NT2/D1 (cell line): ENCODE results near the gene INPP5E.

ENCODE experiments used
- DNase-seq: peaks from one replicate; pipeline ENCODE4 v3.0.0-alpha.2; 2011; ENCODE audit warnings: low read depth, low spot score
- H3K27me3 ChIP-seq: 2 replicates; pipeline ENCODE4 v1.6.0; 2011; ENCODE audit warnings: mild to moderate bottlenecking; ENCODE audit not compliant: insufficient read length, insufficient read depth
- H3K36me3 ChIP-seq: 2 replicates; pipeline ENCODE4 v1.6.1; 2011; ENCODE audit warnings: mild to moderate bottlenecking, low read length, mixed read lengths; ENCODE audit not compliant: insufficient read depth, insufficient read length
- H3K4me1 ChIP-seq: 2 replicates; pipeline ENCODE4 v1.5.1; 2011; ENCODE audit not compliant: insufficient read depth, insufficient read length
- H3K4me3 ChIP-seq: 2 replicates; pipeline ENCODE4 v1.5.1; 2011; ENCODE audit warnings: low read depth; ENCODE audit not compliant: insufficient read length
- H3K9ac ChIP-seq: 2 replicates; pipeline ENCODE4 v1.6.0; 2011; ENCODE audit warnings: low read depth; ENCODE audit not compliant: insufficient read length
- H3K9me3 ChIP-seq: 2 replicates; pipeline ENCODE4 v1.5.1; 2011; ENCODE audit warnings: mild to moderate bottlenecking, low read length; ENCODE audit not compliant: insufficient read depth
- SUZ12 ChIP-seq: IDR thresholded peaks from 2 replicates; pipeline ENCODE4 v1.6.1; 2011; ENCODE audit not compliant: insufficient read length, insufficient read depth; ENCODE audit errors: extremely low read depth
- YY1 ChIP-seq: IDR thresholded peaks from 2 replicates; pipeline ENCODE4 v1.6.1; 2011; ENCODE audit not compliant: insufficient read length, insufficient read depth
- ZNF274 ChIP-seq: IDR thresholded peaks from 2 replicates; pipeline ENCODE4 v1.6.1; 2011; ENCODE audit warnings: mild to moderate bottlenecking, low read depth, low read length

INPP5E gene

DNA sequence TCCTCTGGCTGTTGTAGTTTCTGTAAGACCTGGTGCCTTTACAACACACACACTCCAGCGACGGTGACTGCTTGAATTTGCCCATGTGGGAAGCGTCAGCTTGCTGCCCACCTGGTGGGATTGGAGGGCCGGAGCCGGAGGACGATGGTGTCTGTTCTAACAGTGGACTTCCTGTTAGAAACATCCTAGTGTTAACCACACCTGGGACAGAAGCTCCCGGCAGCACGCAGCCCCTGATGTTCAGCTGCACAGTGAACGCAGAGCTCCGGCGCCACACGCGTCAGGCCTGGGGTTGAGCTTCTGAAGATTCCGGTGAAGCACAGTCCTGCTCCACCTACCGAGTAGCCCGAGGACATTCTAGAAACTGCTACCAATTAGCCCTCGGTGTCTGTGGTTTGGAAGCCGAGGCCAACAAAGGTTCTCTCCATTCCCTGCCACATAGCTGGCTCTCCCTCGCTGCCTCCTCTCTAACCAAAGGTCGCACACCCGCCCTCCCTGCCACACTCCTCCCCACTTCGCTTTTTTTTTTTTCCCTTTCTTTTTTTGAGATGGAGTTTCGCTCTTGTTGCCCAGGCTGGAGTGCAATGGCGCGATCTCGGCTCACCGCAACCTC, 14.8 kb downstream of the INPP5E start:
- no peak overlapping the region for H3K4me3 ChIP-seq
- no peak for DNase-seq
- TF ChIP-seq YY1, result no peak
- TF ChIP-seq ZNF274, result no peak
- TF ChIP-seq SUZ12, result no peak
- no peaks in the 10 kb centered on the region for H3K27me3 ChIP-seq
- no peaks in the 10 kb centered on the region for H3K9me3 ChIP-seq
- peaks cover 2% of the 10 kb centered on the region for H3K4me1 ChIP-seq
- H3K9ac ChIP-seq, result no peak overlapping the region
- peaks cover 87% of the 10 kb centered on the region for H3K36me3 ChIP-seq

DNA sequence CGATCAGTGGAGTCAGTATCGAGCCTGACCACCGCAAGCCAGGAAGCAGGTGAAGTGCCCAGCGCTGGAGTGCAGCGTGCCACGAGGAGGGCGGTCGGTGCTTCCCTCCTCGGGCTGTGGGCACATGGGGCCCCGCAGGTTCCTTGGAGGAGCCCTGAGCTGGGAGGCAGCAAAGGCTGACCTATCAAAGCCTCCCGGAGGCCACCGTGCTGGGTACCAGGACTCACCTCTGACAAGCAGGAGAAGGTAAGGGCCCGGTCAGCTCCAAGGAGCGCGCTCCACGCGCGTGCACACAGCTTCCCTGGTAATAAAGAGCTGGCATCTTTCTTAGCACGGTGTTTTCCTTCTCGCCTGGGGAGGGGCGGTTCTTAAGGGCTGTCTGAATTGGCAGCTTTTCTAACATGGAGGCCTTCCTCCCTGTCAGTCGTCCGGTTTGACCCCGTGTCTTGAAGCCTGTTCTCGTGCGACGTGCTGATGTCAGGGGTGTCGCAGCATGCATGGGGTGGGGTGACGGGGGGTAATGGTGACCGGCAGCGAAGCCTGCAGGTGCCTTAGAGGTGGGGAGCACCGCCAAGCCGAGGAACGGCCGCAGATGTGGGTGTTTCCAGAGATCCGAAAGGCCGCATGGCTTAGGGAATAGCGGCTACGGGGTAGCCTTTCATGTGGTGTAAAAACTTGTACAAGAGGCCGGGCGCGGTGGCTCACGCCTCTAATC, 16.1 kb downstream of the INPP5E start:
- H3K27me3 ChIP-seq, result no peaks in the 10 kb centered on the region
- DNase-seq, result no peak
- H3K9me3 ChIP-seq, result no peaks in the 10 kb centered on the region
- H3K36me3 ChIP-seq, result peaks cover 87% of the 10 kb centered on the region
- no peak overlapping the region for H3K9ac ChIP-seq
- no peaks in the 10 kb centered on the region for H3K4me1 ChIP-seq
- TF ChIP-seq YY1 (no peak), ZNF274 (no peak), SUZ12 (no peak)
- H3K4me3 ChIP-seq, result no peak overlapping the region

DNA sequence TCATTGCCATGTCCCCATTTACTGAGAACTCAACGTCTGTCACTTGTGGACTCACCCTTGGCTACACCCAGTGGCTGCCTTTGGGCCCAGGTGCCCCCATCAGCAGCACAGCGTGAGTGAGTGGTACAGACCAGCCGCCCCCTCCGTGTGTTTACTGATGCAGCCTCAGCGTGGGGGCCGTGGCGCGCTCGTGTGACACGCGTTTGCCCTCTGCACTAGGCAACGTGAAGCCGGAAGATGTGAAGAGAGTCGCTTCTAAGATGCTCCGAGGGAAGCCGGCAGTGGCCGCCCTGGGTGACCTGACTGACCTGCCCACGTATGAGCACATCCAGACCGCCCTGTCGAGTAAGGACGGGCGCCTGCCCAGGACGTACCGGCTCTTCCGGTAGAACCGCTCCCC, 16.8 kb downstream of the INPP5E start:
- H3K9me3 ChIP-seq, result no peaks in the 10 kb centered on the region
- no peak for DNase-seq
- no peaks in the 10 kb centered on the region for H3K4me1 ChIP-seq
- no peaks in the 10 kb centered on the region for H3K27me3 ChIP-seq
- no peak overlapping the region for H3K4me3 ChIP-seq
- H3K36me3 ChIP-seq, result peaks cover 87% of the 10 kb centered on the region
- no peak overlapping the region for H3K9ac ChIP-seq
- TF ChIP-seq ZNF274 (no peak), SUZ12 (no peak), YY1 (no peak)

DNA sequence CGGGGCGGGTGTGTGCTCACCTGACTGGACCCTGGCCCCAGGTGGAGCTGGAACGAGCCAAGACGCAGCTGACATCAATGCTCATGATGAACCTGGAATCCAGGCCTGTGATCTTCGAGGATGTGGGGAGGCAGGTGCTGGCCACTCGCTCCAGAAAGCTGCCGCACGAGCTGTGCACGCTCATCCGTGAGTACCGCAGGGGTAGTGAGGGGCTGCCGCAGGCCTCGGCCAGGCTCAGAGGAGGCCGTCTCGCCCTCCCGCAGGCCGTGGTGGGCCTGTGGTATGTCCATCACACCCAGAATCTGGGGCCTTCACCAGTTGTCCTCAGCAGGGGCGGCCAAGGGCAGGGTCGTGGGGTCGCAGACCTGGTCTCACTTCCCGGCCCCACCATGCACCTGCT, 17.9 kb downstream of the INPP5E start:
- TF ChIP-seq ZNF274 (no peak), YY1 (no peak), SUZ12 (no peak)
- no peaks in the 10 kb centered on the region for H3K4me1 ChIP-seq
- H3K9ac ChIP-seq, result no peak overlapping the region
- no peaks in the 10 kb centered on the region for H3K9me3 ChIP-seq
- no peak overlapping the region for H3K4me3 ChIP-seq
- peaks cover 88% of the 10 kb centered on the region for H3K36me3 ChIP-seq
- H3K27me3 ChIP-seq, result no peaks in the 10 kb centered on the region
- no peak for DNase-seq

DNA sequence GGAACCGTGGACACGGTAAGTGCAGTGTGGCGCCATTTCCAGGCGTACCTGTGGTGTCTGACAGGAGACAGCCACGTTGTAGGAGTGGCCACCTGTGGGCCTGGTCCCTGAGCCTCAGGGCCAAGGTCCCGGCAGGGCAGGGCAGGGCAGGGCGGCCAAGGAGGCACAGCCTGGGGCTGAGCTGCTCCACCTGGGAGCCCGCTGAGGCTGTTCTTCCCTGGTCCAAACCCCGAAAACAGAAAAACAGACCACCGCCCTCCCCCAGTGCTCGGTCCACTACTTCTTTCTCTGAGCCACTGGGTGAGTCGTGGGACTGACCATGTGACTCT, 20.6 kb downstream of the INPP5E start:
- Histone ChIP-seq H3K4me3 (no peak overlapping the region), H3K36me3 (peaks cover 96% of the 10 kb centered on the region), H3K9me3 (no peaks in the 10 kb centered on the region), H3K4me1 (no peaks in the 10 kb centered on the region), H3K9ac (no peak overlapping the region), H3K27me3 (no peaks in the 10 kb centered on the region)
- TF ChIP-seq YY1, result no peak
- TF ChIP-seq SUZ12, result no peak
- no peak for TF ChIP-seq ZNF274
- DNase-seq, result no peak

DNA sequence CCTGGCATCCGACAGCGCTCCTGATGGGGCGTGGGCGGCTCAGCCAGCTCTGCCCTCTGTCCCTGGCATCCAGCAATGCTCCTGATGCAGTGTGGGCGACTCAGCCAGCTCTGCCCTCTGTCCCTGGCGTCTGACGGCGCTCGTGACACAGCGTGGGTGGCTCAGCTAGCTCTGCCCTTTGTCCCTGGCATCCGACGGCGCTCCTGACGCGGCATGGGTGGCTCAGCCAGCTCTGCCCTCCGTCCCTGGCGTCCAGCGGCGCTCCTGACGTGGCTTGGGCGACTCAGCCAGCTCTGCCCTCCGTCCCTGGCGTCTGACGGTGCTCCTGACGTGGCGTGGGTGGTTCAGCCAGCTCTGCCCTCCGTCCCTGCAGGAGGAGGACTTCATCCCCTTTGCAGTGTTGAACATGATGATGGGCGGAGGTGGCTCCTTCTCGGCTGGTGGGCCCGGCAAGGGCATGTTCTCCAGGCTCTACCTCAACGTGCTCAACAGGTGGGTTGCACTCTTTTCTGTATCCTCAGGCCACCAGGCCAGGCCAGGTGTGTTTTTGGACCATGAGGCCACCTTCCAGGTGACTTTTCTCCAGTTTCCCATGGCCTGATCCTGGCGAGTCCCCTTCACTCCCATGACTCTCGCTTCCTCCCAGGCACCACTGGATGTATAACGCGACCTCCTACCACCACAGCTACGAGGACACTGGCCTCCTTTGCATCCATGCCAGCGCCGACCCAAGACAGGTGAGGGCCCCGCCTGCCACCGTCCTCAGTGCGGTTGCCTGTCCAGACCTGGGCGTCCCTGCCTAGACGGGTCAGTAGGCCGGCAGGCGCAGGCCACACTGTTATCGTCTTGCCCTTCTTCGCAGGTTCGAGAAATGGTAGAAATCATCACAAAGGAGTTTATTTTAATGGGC, 21.2 kb downstream of the INPP5E start:
- Histone ChIP-seq H3K9me3 (no peaks in the 10 kb centered on the region), H3K4me3 (no peak overlapping the region), H3K9ac (no peak overlapping the region), H3K36me3 (peaks cover 96% of the 10 kb centered on the region), H3K27me3 (no peaks in the 10 kb centered on the region), H3K4me1 (no peaks in the 10 kb centered on the region)
- DNase-seq, result no peak
- TF ChIP-seq SUZ12 (no peak), YY1 (no peak), ZNF274 (no peak)

DNA sequence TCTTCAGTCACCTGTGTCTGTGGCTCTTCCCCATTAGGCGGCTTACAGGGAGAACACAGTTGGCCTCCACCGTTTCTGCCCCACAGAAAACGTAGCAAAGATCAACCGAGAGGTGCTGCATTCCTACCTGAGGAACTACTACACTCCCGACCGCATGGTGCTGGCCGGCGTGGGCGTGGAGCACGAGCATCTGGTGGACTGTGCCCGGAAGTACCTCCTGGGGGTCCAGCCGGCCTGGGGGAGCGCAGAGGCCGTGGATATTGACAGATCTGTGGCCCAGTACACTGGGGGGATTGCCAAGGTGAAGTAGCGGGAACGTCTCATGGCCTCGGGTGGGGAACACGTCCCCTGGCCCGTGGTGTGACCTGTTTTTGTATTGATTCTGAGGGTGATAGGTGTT, 22.7 kb downstream of the INPP5E start:
- no peak for DNase-seq
- Histone ChIP-seq H3K4me3 (no peak overlapping the region), H3K36me3 (peaks cover 95% of the 10 kb centered on the region), H3K27me3 (no peaks in the 10 kb centered on the region), H3K9ac (no peak overlapping the region), H3K4me1 (peaks cover 6% of the 10 kb centered on the region), H3K9me3 (no peaks in the 10 kb centered on the region)
- TF ChIP-seq YY1, result no peak
- TF ChIP-seq ZNF274, result no peak
- no peak for TF ChIP-seq SUZ12

DNA sequence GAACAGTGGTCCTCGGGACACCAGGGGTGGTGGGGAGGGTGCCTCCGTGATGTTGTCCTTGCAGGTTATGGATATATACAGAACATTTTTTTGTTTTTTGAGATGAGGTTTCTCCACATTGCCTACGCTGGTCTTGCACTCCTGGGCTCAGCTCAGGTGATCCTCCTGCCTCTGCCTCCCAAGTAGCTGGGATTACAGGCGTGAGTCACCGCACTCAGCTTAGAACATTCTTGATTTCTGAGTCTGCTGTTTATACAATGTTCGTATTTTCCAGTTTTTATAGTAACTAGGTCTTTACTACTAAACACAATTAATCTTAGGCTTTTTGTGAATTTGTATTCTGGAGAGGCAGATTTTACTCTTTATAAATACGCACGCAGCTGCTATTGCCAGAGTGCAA, 23.2 kb downstream of the INPP5E start:
- H3K36me3 ChIP-seq, result peaks cover 95% of the 10 kb centered on the region
- TF ChIP-seq ZNF274 (no peak), YY1 (no peak), SUZ12 (no peak)
- no peak overlapping the region for H3K9ac ChIP-seq
- H3K27me3 ChIP-seq, result no peaks in the 10 kb centered on the region
- DNase-seq, result no peak
- no peaks in the 10 kb centered on the region for H3K9me3 ChIP-seq
- peaks cover 8% of the 10 kb centered on the region for H3K4me1 ChIP-seq
- no peak overlapping the region for H3K4me3 ChIP-seq
